SU-DHL-6 (cell line): ENCODE results near the gene ITGB1.

Source experiments
- H2AFZ ChIP-seq: fragments of 200-600 bp; sonication (generic); 2 replicates; pipeline ENCODE4 v1.6.1; 2014; ENCODE audit warnings: low read depth, mild to moderate bottlenecking, moderate library complexity, mixed read lengths, antibody characterized with exemption, low read length; ENCODE audit not compliant: severe bottlenecking
- H3F3A ChIP-seq: fragments of 200-600 bp; shearing (Covaris generic); 2 replicates; pipeline ENCODE4 v1.6.0; 2016; ENCODE audit warnings: antibody characterized with exemption, mild to moderate bottlenecking; ENCODE audit not compliant: insufficient read depth
- H3K27ac ChIP-seq: fragments of 200-600 bp; sonication (generic); 2 replicates; pipeline ENCODE4 v1.5.1; 2016; ENCODE audit warnings: low read depth, mild to moderate bottlenecking, low read length, moderate library complexity, mixed read lengths
- H3K27me3 ChIP-seq: fragments of 200-600 bp; sonication (generic), shearing (Covaris generic); 2 replicates; pipeline ENCODE4 v1.6.0; 2014; ENCODE audit warnings: mild to moderate bottlenecking, low read length
- H3K36me3 ChIP-seq: fragments of 200-600 bp; sonication (generic); 2 replicates; pipeline ENCODE4 v1.6.1; 2014; ENCODE audit warnings: mild to moderate bottlenecking, low read length, mixed read lengths
- H3K4me2 ChIP-seq: fragments of 300-600, 200-600 bp; shearing (Covaris generic), sonication (generic); 2 replicates; pipeline ENCODE4 v1.6.0; 2014; ENCODE audit warnings: low read length, low read depth, mild to moderate bottlenecking; ENCODE audit not compliant: poor library complexity, severe bottlenecking
- H3K4me3 ChIP-seq: fragments of 200-600 bp; sonication (generic); 2 replicates; pipeline ENCODE4 v1.5.1; 2014; ENCODE audit warnings: antibody characterized with exemption, low read length, mild to moderate bottlenecking, mixed read lengths; ENCODE audit not compliant: insufficient read depth, poor library complexity, severe bottlenecking
- H3K79me2 ChIP-seq: fragments of 200-600 bp; sonication (generic); 2 replicates; pipeline ENCODE4 v1.6.1; 2014; ENCODE audit warnings: mild to moderate bottlenecking, low read length, moderate library complexity; ENCODE audit not compliant: insufficient read depth
- H3K9ac ChIP-seq: fragments of 200-600 bp; sonication (generic); 2 replicates; pipeline ENCODE4 v1.7.0; 2014; ENCODE audit warnings: mild to moderate bottlenecking, low read length
- H3K9me2 ChIP-seq: fragments of 200-600 bp; sonication (generic); replicated peaks from 2 replicates; pipeline ENCODE4 v1.6.1; 2014; ENCODE audit warnings: low read length; ENCODE audit not compliant: insufficient read depth
- H3K9me3 ChIP-seq: fragments of 200-600 bp; sonication (generic); 2 replicates; pipeline ENCODE4 v1.6.1; 2014; ENCODE audit warnings: low read length, mixed read lengths; ENCODE audit not compliant: insufficient read depth
- H4K20me1 ChIP-seq: fragments of 200-600 bp; sonication (generic); 2 replicates; pipeline ENCODE4 v1.6.1; 2014; ENCODE audit warnings: low read depth, mild to moderate bottlenecking, antibody characterized with exemption, low read length, moderate library complexity, mixed read lengths
- EZH2phosphoT487 ChIP-seq: fragments of 200-600 bp; sonication (generic), shearing (Covaris generic); conservative IDR thresholded peaks from 2 replicates; pipeline ENCODE4 v1.6.1; 2018; ENCODE audit warnings: mild to moderate bottlenecking, antibody characterized with exemption, low read length, moderate library complexity, mixed read lengths
- TF ChIP-seq, protein P1 (sequence below): fragments of 200-600 bp; sonication (generic); IDR thresholded peaks from one replicate; pipeline ENCODE4 v1.5.1; 2017; ENCODE audit warnings: antibody characterized with exemption, mild to moderate bottlenecking, low read length, moderate library complexity; ENCODE audit not compliant: insufficient read depth, poor library complexity, severe bottlenecking

Gene ITGB1

GRCh38 chr10:32957341-32958084 lies 517 bp downstream of the ITGB1 start:
- Histone ChIP-seq H3K79me2 (no peaks in the 10 kb centered on the region), H3K27me3 (no peaks in the 10 kb centered on the region), H3K36me3 (no peaks in the 10 kb centered on the region), H3K9me2 (no peaks in the 10 kb centered on the region), H3K4me3 (peak overlapping the region; percentile 62), H3F3A (peaks cover 4% of the 10 kb centered on the region; the same call in 1 of the 2 replicates), H3K4me2 (peak overlapping the region; percentile 57), H3K9me3 (no peaks in the 10 kb centered on the region), H2AFZ (peak overlapping the region; percentile 61), H4K20me1 (no peaks in the 10 kb centered on the region), H3K27ac (no peak overlapping the region), H3K9ac (peak overlapping the region; percentile 57)
- no peak for TF ChIP-seq EZH2phosphoT487
- TF ChIP-seq, protein P1, sequence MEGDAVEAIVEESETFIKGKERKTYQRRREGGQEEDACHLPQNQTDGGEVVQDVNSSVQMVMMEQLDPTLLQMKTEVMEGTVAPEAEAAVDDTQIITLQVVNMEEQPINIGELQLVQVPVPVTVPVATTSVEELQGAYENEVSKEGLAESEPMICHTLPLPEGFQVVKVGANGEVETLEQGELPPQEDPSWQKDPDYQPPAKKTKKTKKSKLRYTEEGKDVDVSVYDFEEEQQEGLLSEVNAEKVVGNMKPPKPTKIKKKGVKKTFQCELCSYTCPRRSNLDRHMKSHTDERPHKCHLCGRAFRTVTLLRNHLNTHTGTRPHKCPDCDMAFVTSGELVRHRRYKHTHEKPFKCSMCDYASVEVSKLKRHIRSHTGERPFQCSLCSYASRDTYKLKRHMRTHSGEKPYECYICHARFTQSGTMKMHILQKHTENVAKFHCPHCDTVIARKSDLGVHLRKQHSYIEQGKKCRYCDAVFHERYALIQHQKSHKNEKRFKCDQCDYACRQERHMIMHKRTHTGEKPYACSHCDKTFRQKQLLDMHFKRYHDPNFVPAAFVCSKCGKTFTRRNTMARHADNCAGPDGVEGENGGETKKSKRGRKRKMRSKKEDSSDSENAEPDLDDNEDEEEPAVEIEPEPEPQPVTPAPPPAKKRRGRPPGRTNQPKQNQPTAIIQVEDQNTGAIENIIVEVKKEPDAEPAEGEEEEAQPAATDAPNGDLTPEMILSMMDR, result no peak

- H4K20me1 ChIP-seq, result no peaks in the 10 kb centered on the region
- H3K9me3 ChIP-seq, result no peaks in the 10 kb centered on the region
- peak overlapping the region; percentile 53 for H3K4me2 ChIP-seq
- no peaks in the 10 kb centered on the region for H3K79me2 ChIP-seq
- TF ChIP-seq, protein P1, result no peak
- TF ChIP-seq EZH2phosphoT487, result no peak
- H3K27me3 ChIP-seq, result no peaks in the 10 kb centered on the region
- H3K9me2 ChIP-seq, result no peaks in the 10 kb centered on the region
- no peaks in the 10 kb centered on the region for H3K36me3 ChIP-seq
- H3K9ac ChIP-seq, result no peak overlapping the region
- peak overlapping the region; percentile 58 for H3K4me3 ChIP-seq
- H3K27ac ChIP-seq, result no peak overlapping the region
- H3F3A ChIP-seq, result peaks cover 4% of the 10 kb centered on the region; the same call in 1 of the 2 replicates
- H2AFZ ChIP-seq, result no peak overlapping the region
These were observed 1.4 kb downstream of the ITGB1 start for GRCh38 chr10:32956365-32957197.

- H3K9ac ChIP-seq, result no peak overlapping the region
- TF ChIP-seq EZH2phosphoT487, result no peak
- TF ChIP-seq, protein P1, result no peak
- H3K79me2 ChIP-seq, result no peaks in the 10 kb centered on the region
- H3F3A ChIP-seq, result peaks cover 4% of the 10 kb centered on the region; the same call in 1 of the 2 replicates
- H3K27me3 ChIP-seq, result no peaks in the 10 kb centered on the region
- no peak overlapping the region for H3K4me2 ChIP-seq
- no peaks in the 10 kb centered on the region for H3K36me3 ChIP-seq
- H3K4me3 ChIP-seq, result no peak overlapping the region
- H4K20me1 ChIP-seq, result no peaks in the 10 kb centered on the region
- H3K27ac ChIP-seq, result no peak overlapping the region
- no peaks in the 10 kb centered on the region for H3K9me3 ChIP-seq
- H3K9me2 ChIP-seq, result no peaks in the 10 kb centered on the region
- H2AFZ ChIP-seq, result no peak overlapping the region
These were observed 2.2 kb downstream of the ITGB1 start for GRCh38 chr10:32955790-32956189.
